ENCODE data around the gene ARID5B.

The ARID5B gene

DNA sequence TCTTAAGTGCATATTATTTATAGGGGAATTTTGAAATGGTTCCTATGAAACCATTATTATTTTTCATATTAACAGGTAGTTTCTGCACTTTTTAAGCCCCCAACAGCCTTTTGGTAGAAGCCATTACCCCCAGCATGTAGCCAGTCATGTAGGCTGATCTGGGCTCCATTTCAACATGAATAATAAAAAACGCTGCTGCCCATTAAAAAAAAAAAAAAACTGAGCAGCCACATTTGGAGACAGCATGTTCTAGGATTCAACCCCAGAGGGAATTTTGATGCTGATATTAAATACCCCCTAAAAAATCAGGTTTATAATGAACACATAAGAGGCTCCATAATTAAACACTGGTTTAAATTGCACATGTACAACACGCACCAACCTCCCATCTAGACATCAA, 185.8 kb downstream of the ARID5B start:
- Histone ChIP-seq H2AFZ (ENCODE audit: insufficient read depth, low read length, poor library complexity) (no peak overlapping the region), H3K27me3 (ENCODE audit: insufficient read depth, low read length) (no peaks in the 10 kb centered on the region), H3K9me3 (ENCODE audit: insufficient read depth, low read depth, low read length) (no peaks in the 10 kb centered on the region), H4K8ac (ENCODE audit: low read depth, low read length) (no peak overlapping the region), H3K4me2 (ENCODE audit: low read length) (no peak overlapping the region), H3K4me1 (ENCODE audit: control insufficient read depth in 1 of 2, insufficient read depth in 2 of 2, low read length in 2 of 2) (peaks cover 12% of the 10 kb centered on the region in 2 experiments), H2BK12ac (ENCODE audit: low read length) (no peak overlapping the region), H3K36me3 (ENCODE audit: control insufficient read depth in 1 of 2, insufficient read depth in 2 of 2, low read length in 2 of 2) (peaks cover 23 to 26% of the 10 kb centered on the region in 2 experiments), H3K4ac (ENCODE audit: low read depth, low read length) (no peak overlapping the region), H4K91ac (ENCODE audit: low read depth, low read length) (no peak overlapping the region), H3K79me2 (ENCODE audit: control insufficient read depth, insufficient read depth, low read length, poor library complexity) (peaks cover 5% of the 10 kb centered on the region), H4K12ac (ENCODE audit: low read depth, low read length) (no peak overlapping the region), H3K14ac (ENCODE audit: low read length) (no peak overlapping the region), H2AK5ac (ENCODE audit: low read length) (no peak overlapping the region), H2BK5ac (ENCODE audit: low read depth, low read length, poor library complexity) (no peak overlapping the region), H3K79me1 (ENCODE audit: low read length) (peaks cover 12% of the 10 kb centered on the region), H2BK120ac (ENCODE audit: insufficient read depth, low read length, poor library complexity) (no peak overlapping the region), H3K23ac (ENCODE audit: low read length) (no peak overlapping the region), H3K4me3 (ENCODE audit: low read depth, low read length) (no peak overlapping the region), H3K9ac (ENCODE audit: low read length) (no peak overlapping the region), H3K18ac (ENCODE audit: low read length) (no peak overlapping the region), H3K27ac (ENCODE audit: low read depth, low read length) (no peak overlapping the region)
- DNase-seq: no peak
- no CpG with 5 or more reads among the region's 2 CpGs for whole genome bisulfite sequencing (ENCODE audit: extremely low coverage, insufficient coverage, insufficient read length)

DNA sequence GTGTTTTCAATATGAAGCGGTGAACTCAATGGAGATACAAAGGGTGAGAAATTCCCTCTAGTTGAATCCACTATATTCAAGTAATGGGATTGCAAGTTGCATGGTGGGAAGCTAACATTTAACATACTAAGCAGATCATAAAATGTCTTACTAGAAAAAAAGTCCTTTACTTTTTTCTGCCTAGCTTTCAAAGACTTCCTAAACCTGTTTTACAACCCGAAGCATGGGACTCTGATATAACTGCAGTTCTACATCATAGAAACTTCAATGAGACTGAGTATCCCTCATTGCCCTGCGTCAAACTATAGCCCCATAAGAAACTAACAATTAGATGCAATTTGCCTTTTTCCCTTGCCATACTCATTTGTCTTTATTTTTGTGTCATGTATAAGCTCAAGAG, 187.3 kb downstream of the ARID5B start:
- Histone ChIP-seq H3K4ac (ENCODE audit: low read depth, low read length) (no peak overlapping the region), H3K14ac (ENCODE audit: low read length) (no peak overlapping the region), H3K9me3 (ENCODE audit: insufficient read depth, low read depth, low read length) (no peaks in the 10 kb centered on the region), H4K8ac (ENCODE audit: low read depth, low read length) (no peak overlapping the region), H3K27ac (ENCODE audit: low read depth, low read length) (no peak overlapping the region), H3K4me2 (ENCODE audit: low read length) (no peak overlapping the region), H2BK12ac (ENCODE audit: low read length) (no peak overlapping the region), H3K79me2 (ENCODE audit: control insufficient read depth, insufficient read depth, low read length, poor library complexity) (peaks cover 7% of the 10 kb centered on the region), H3K27me3 (ENCODE audit: insufficient read depth, low read length) (no peaks in the 10 kb centered on the region), H3K9ac (ENCODE audit: low read length) (no peak overlapping the region), H2BK5ac (ENCODE audit: low read depth, low read length, poor library complexity) (no peak overlapping the region), H2AFZ (ENCODE audit: insufficient read depth, low read length, poor library complexity) (no peak overlapping the region), H4K12ac (ENCODE audit: low read depth, low read length) (no peak overlapping the region), H2BK120ac (ENCODE audit: insufficient read depth, low read length, poor library complexity) (no peak overlapping the region), H3K18ac (ENCODE audit: low read length) (no peak overlapping the region), H3K4me3 (ENCODE audit: low read depth, low read length) (no peak overlapping the region), H3K36me3 (ENCODE audit: control insufficient read depth in 1 of 2, insufficient read depth in 2 of 2, low read length in 2 of 2) (peaks cover 26% of the 10 kb centered on the region in 2 experiments), H2AK5ac (ENCODE audit: low read length) (no peak overlapping the region), H3K4me1 (ENCODE audit: control insufficient read depth in 1 of 2, insufficient read depth in 2 of 2, low read length in 2 of 2) (peaks cover 15 to 18% of the 10 kb centered on the region in 2 experiments), H4K91ac (ENCODE audit: low read depth, low read length) (no peak overlapping the region), H3K23ac (ENCODE audit: low read length) (no peak overlapping the region), H3K79me1 (ENCODE audit: low read length) (peaks cover 11% of the 10 kb centered on the region)
- no peak for DNase-seq
- no CpG with 5 or more reads among the region's 3 CpGs for WGBS (ENCODE audit: extremely low coverage, insufficient coverage, insufficient read length)

DNA sequence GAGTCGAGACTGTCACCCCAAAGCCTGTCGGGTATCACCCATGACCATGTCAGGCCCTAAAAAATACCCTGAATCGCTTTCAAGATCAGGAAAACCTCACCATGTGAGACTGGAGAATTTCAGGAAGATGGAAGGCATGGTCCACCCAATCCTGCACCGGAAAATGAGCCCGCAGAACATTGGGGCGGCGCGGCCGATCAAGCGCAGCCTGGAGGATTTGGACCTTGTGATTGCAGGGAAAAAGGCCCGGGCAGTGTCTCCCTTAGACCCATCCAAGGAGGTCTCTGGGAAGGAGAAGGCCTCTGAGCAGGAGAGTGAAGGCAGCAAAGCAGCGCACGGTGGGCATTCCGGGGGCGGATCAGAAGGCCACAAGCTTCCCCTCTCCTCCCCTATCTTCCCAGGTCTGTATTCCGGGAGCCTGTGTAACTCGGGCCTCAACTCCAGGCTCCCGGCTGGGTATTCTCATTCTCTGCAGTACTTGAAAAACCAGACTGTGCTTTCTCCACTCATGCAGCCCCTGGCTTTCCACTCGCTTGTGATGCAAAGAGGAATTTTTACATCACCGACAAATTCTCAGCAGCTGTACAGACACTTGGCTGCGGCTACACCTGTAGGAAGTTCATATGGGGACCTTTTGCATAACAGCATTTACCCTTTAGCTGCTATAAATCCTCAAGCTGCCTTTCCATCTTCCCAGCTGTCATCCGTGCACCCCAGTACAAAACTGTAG, 191.0 kb downstream of the ARID5B start:
- H2BK12ac ChIP-seq (ENCODE audit: low read length): peak overlapping the region; percentile 95
- peak overlapping the region; percentile 81 for H4K8ac ChIP-seq (ENCODE audit: low read depth, low read length)
- no peaks in the 10 kb centered on the region for H3K27me3 ChIP-seq (ENCODE audit: insufficient read depth, low read length)
- H3K4me1 ChIP-seq (ENCODE audit: control insufficient read depth in 1 of 2, insufficient read depth in 2 of 2, low read length in 2 of 2): peaks cover 19 to 21% of the 10 kb centered on the region in 2 experiments
- peak overlapping the region; percentile 64 for H2AFZ ChIP-seq (ENCODE audit: insufficient read depth, low read length, poor library complexity)
- peaks cover 21% of the 10 kb centered on the region for H3K79me1 ChIP-seq (ENCODE audit: low read length)
- H3K4me2 ChIP-seq (ENCODE audit: low read length): no peak overlapping the region
- H4K91ac ChIP-seq (ENCODE audit: low read depth, low read length): peak overlapping the region; percentile 88
- H3K36me3 ChIP-seq (ENCODE audit: control insufficient read depth in 1 of 2, insufficient read depth in 2 of 2, low read length in 2 of 2): peaks cover 16 to 19% of the 10 kb centered on the region in 2 experiments
- peak overlapping the region; percentile 75 for H2AK5ac ChIP-seq (ENCODE audit: low read length)
- H3K18ac ChIP-seq (ENCODE audit: low read length): peak overlapping the region; percentile 71
- H3K14ac ChIP-seq (ENCODE audit: low read length): peak overlapping the region; percentile 86
- no peak for DNase-seq
- peak overlapping the region; percentile 92 for H2BK5ac ChIP-seq (ENCODE audit: low read depth, low read length, poor library complexity)
- no peak overlapping the region for H3K9ac ChIP-seq (ENCODE audit: low read length)
- peaks cover 7% of the 10 kb centered on the region for H3K79me2 ChIP-seq (ENCODE audit: control insufficient read depth, insufficient read depth, low read length, poor library complexity)
- H4K12ac ChIP-seq (ENCODE audit: low read depth, low read length): peak overlapping the region; percentile 63
- H3K4ac ChIP-seq (ENCODE audit: low read depth, low read length): peak overlapping the region; percentile 44
- WGBS (ENCODE audit: extremely low coverage, insufficient coverage, insufficient read length): no CpG with 5 or more reads among the region's 22 CpGs
- no peak overlapping the region for H3K4me3 ChIP-seq (ENCODE audit: low read depth, low read length)
- peak overlapping the region; percentile 80 for H3K27ac ChIP-seq (ENCODE audit: low read depth, low read length)
- peak overlapping the region; percentile 82 for H2BK120ac ChIP-seq (ENCODE audit: insufficient read depth, low read length, poor library complexity)
- H3K23ac ChIP-seq (ENCODE audit: low read length): no peak overlapping the region
- H3K9me3 ChIP-seq (ENCODE audit: insufficient read depth, low read depth, low read length): no peaks in the 10 kb centered on the region

DNA sequence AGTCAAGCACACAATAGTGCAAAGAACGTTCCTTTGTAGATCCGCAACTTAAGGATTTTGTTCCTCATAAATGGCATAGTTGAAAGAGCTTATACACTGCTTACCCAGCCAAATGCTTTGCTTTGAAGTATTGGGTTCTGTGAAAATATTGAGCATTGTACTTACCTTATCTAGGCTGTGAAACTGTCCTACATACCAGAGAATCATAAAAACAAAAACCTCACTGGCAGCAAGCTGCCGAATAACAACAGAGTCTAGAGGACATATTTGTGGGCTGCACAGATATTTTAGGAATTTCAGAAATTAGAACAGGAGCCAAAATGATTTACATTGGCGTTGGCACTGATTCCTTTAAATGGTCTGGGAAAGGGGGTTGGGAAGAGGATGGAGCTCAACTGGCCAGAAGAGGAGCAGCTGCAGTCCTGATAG, 192.4 kb downstream of the ARID5B start:
- peak in 1 of 2 donors; percentile 50 for DNase-seq
- Histone ChIP-seq H3K9ac (ENCODE audit: low read length) (no peak overlapping the region), H2BK5ac (ENCODE audit: low read depth, low read length, poor library complexity) (no peak overlapping the region), H3K36me3 (ENCODE audit: control insufficient read depth in 1 of 2, insufficient read depth in 2 of 2, low read length in 2 of 2) (peaks cover 15 to 19% of the 10 kb centered on the region in 2 experiments), H3K4me1 (ENCODE audit: control insufficient read depth in 1 of 2, insufficient read depth in 2 of 2, low read length in 2 of 2) (peaks cover 18 to 23% of the 10 kb centered on the region in 2 experiments), H3K4me2 (ENCODE audit: low read length) (peak overlapping the region; percentile 16), H3K23ac (ENCODE audit: low read length) (no peak overlapping the region), H2BK12ac (ENCODE audit: low read length) (no peak overlapping the region), H3K18ac (ENCODE audit: low read length) (no peak overlapping the region), H3K79me2 (ENCODE audit: control insufficient read depth, insufficient read depth, low read length, poor library complexity) (peaks cover 7% of the 10 kb centered on the region), H4K91ac (ENCODE audit: low read depth, low read length) (no peak overlapping the region), H3K79me1 (ENCODE audit: low read length) (peaks cover 21% of the 10 kb centered on the region), H3K27ac (ENCODE audit: low read depth, low read length) (peak overlapping the region; percentile 79), H3K27me3 (ENCODE audit: insufficient read depth, low read length) (no peaks in the 10 kb centered on the region), H2AK5ac (ENCODE audit: low read length) (no peak overlapping the region), H3K9me3 (ENCODE audit: insufficient read depth, low read depth, low read length) (no peaks in the 10 kb centered on the region), H3K14ac (ENCODE audit: low read length) (no peak overlapping the region), H4K8ac (ENCODE audit: low read depth, low read length) (no peak overlapping the region), H3K4ac (ENCODE audit: low read depth, low read length) (no peak overlapping the region), H4K12ac (ENCODE audit: low read depth, low read length) (no peak overlapping the region), H2BK120ac (ENCODE audit: insufficient read depth, low read length, poor library complexity) (no peak overlapping the region), H2AFZ (ENCODE audit: insufficient read depth, low read length, poor library complexity) (no peak overlapping the region), H3K4me3 (ENCODE audit: low read depth, low read length) (no peak overlapping the region)
- no CpG with 5 or more reads among the region's 4 CpGs for WGBS (ENCODE audit: extremely low coverage, insufficient coverage, insufficient read length)
